Neuronal stem cell (in vitro differentiated cells): Measurements from ENCODE around the gene COL13A1.

Experiments
- DNase-seq: peaks from one replicate; pipeline ENCODE4 v3.0.0-alpha.2; 2013; ENCODE audit warnings: low spot score
- H2AFZ ChIP-seq: one replicate; pipeline ENCODE4 v1.6.1; 2013; ENCODE audit warnings: mild to moderate bottlenecking, low read length, inconsistent platforms
- H2AK5ac ChIP-seq: 2 replicates; pipeline ENCODE4 v1.6.1; 2013; ENCODE audit warnings: low read depth, mild to moderate bottlenecking, inconsistent platforms, low read length, moderate library complexity, mixed read lengths
- H2BK120ac ChIP-seq: 2 replicates; pipeline ENCODE4 v1.6.1; 2013; ENCODE audit warnings: low read depth, mild to moderate bottlenecking, inconsistent platforms, low read length, moderate library complexity, mixed read lengths
- H2BK12ac ChIP-seq: one replicate; pipeline ENCODE4 v1.6.1; 2013; ENCODE audit warnings: low read length, inconsistent platforms
- H2BK15ac ChIP-seq: 2 replicates; pipeline ENCODE4 v1.6.1; 2013; ENCODE audit warnings: mild to moderate bottlenecking, low read length, inconsistent platforms, mixed read lengths
- H2BK5ac ChIP-seq: one replicate; pipeline ENCODE4 v1.6.1; 2013; ENCODE audit warnings: inconsistent platforms, mild to moderate bottlenecking, low read length, moderate library complexity
- H3K14ac ChIP-seq: one replicate; pipeline ENCODE4 v1.6.1; 2013; ENCODE audit warnings: low read length, inconsistent platforms
- H3K18ac ChIP-seq: 2 replicates; pipeline ENCODE4 v1.6.1; 2013; ENCODE audit warnings: low read length, inconsistent platforms
- H3K23ac ChIP-seq: 2 replicates; pipeline ENCODE4 v1.6.1; 2013; ENCODE audit warnings: low read depth, mild to moderate bottlenecking, mixed read lengths, low read length, inconsistent platforms; ENCODE audit not compliant: poor library complexity
- H3K27ac ChIP-seq: replicated peaks from 3 replicates; pipeline ENCODE4 v1.5.1; 2013; ENCODE audit warnings: low read length, inconsistent platforms
- H3K27me3 ChIP-seq, 3 experiments: 2 replicates each; pipeline ENCODE4 v1.6.1; 2013; ENCODE audit warnings: low read length in 3 of 3, mild to moderate bottlenecking in 2 of 3, inconsistent platforms in 1 of 3, low read depth in 1 of 3, mixed read lengths in 1 of 3, moderate library complexity in 1 of 3; ENCODE audit not compliant: control insufficient read depth in 3 of 3, insufficient read depth in 3 of 3
- H3K36me3 ChIP-seq, 2 donors: replicated peaks in 1 of 2; 2 replicates each; pipeline ENCODE4 v1.6.1; 2013; ENCODE audit warnings: low read length in 2 of 2; ENCODE audit not compliant: control insufficient read depth in 2 of 2, insufficient read depth in 2 of 2
- H3K4ac ChIP-seq: 2 replicates; pipeline ENCODE4 v1.6.1; 2013; ENCODE audit warnings: inconsistent platforms, mild to moderate bottlenecking, low read length, moderate library complexity
- H3K4me1 ChIP-seq, 2 donors: 1 replicate in 1 of 2; 2 replicates in 1 of 2; pipeline ENCODE4 v1.6.1; 2013; ENCODE audit warnings: low read length in 2 of 2, low read depth in 1 of 2; ENCODE audit not compliant: control insufficient read depth in 2 of 2, insufficient read depth in 1 of 2
- H3K4me2 ChIP-seq: one replicate; pipeline ENCODE4 v1.6.1; 2013; ENCODE audit warnings: mild to moderate bottlenecking, low read length, inconsistent platforms; ENCODE audit not compliant: insufficient read depth, poor library complexity, severe bottlenecking
- H3K4me3 ChIP-seq, 2 donors: 2 replicates each; pipeline ENCODE4 v1.5.1; 2013; ENCODE audit warnings: low read length in 2 of 2, mild to moderate bottlenecking in 2 of 2, inconsistent platforms in 1 of 2, moderate library complexity in 1 of 2
- H3K79me1 ChIP-seq: one replicate; pipeline ENCODE4 v1.6.1; 2013; ENCODE audit warnings: low read depth, mild to moderate bottlenecking, inconsistent platforms, low read length, moderate library complexity
- H3K9ac ChIP-seq: one replicate; pipeline ENCODE4 v1.6.1; 2013; ENCODE audit warnings: mild to moderate bottlenecking, low read depth, low read length, inconsistent platforms; ENCODE audit not compliant: poor library complexity
- H3K9me3 ChIP-seq, 2 donors: replicated peaks in 1 of 2; 2 replicates each; pipeline versions ENCODE3 to v1.6.1; 2013; ENCODE audit warnings: low read length in 2 of 2, mild to moderate bottlenecking in 2 of 2, inconsistent platforms in 1 of 2, low read depth in 1 of 2, mixed read lengths in 1 of 2, moderate library complexity in 1 of 2; ENCODE audit not compliant: control insufficient read depth in 2 of 2, insufficient read depth in 1 of 2
- H4K8ac ChIP-seq: one replicate; pipeline ENCODE4 v1.6.1; 2013; ENCODE audit warnings: low read depth, mild to moderate bottlenecking, inconsistent platforms, low read length, moderate library complexity
- H4K91ac ChIP-seq: one replicate; pipeline ENCODE4 v1.6.1; 2013; ENCODE audit warnings: low read length, low read depth, mild to moderate bottlenecking, inconsistent platforms; ENCODE audit not compliant: poor library complexity
- WGBS, 2 donors: extraction: QIAGEN DNeasy Blood & Tissue Kit; methylation state at CpG; one replicate each; pipeline ENCODE4 v1.1.7; 2013; ENCODE audit warnings: missing lambda C conversion rate in 2 of 2, mixed read lengths in 1 of 2; ENCODE audit not compliant: insufficient read length in 2 of 2, insufficient replicate concordance in 1 of 2; ENCODE audit errors: extremely low coverage in 2 of 2; 5-methylcytosine and 5-hydroxymethylcytosine counted together

COL13A1 gene

GRCh38 chr10:69801094-69801433 is 642 bp upstream of the COL13A1 start:
- no peak overlapping the region for H4K91ac ChIP-seq
- no peak overlapping the region for H3K14ac ChIP-seq
- H3K36me3 ChIP-seq: no peaks in the 10 kb centered on the region
- H3K27me3 ChIP-seq: peaks cover 0 to 78% (median 16%) of the 10 kb centered on the region in 3 experiments
- no peak overlapping the region for H3K9ac ChIP-seq
- H3K4me2 ChIP-seq: peak overlapping the region; percentile 97
- no peak overlapping the region for H2BK12ac ChIP-seq
- H3K27ac ChIP-seq: no peak overlapping the region
- peaks cover 6 to 20% of the 10 kb centered on the region in 2 donors for H3K4me1 ChIP-seq
- no CpG with 5 or more reads among the region's 8 CpGs for WGBS, 2 donors
- H3K4ac ChIP-seq: no peak overlapping the region
- no peak overlapping the region for H2BK5ac ChIP-seq
- peak overlapping the region; percentile 80 for H3K18ac ChIP-seq
- H2AFZ ChIP-seq: peak overlapping the region; percentile 97
- DNase-seq: peak; percentile 33
- H3K4me3 ChIP-seq: peak overlapping the region; percentile 48 to 85
- no peak overlapping the region for H2BK120ac ChIP-seq
- H4K8ac ChIP-seq: no peak overlapping the region
- no peak overlapping the region for H2BK15ac ChIP-seq
- H3K9me3 ChIP-seq: peaks cover 0 to under 1% of the 10 kb centered on the region in 2 donors
- H3K23ac ChIP-seq: no peak overlapping the region
- H2AK5ac ChIP-seq: no peak overlapping the region
- H3K79me1 ChIP-seq: no peaks in the 10 kb centered on the region

GRCh38 chr10:69802424-69803161 is 887 bp downstream of the COL13A1 start:
- peak overlapping the region; percentile 97 for H3K4me2 ChIP-seq
- peak overlapping the region; percentile 85 for H3K18ac ChIP-seq
- peak overlapping the region; percentile 32 for H2BK15ac ChIP-seq
- no peaks in the 10 kb centered on the region for H3K9me3 ChIP-seq
- no peaks in the 10 kb centered on the region for H3K79me1 ChIP-seq
- no peak overlapping the region for H2BK5ac ChIP-seq
- no peak overlapping the region for H3K4ac ChIP-seq
- peak; percentile 57 for DNase-seq
- peak overlapping the region; percentile 97 for H2AFZ ChIP-seq
- H2BK12ac ChIP-seq: no peak overlapping the region
- H2BK120ac ChIP-seq: no peak overlapping the region
- peak overlapping the region; percentile 58 for H4K91ac ChIP-seq
- no peak overlapping the region for H3K14ac ChIP-seq
- H2AK5ac ChIP-seq: no peak overlapping the region
- H3K4me1 ChIP-seq: peaks cover 10 to 20% of the 10 kb centered on the region in 2 donors
- no peak overlapping the region for H3K9ac ChIP-seq
- no CpG with 5 or more reads among the region's 80 CpGs for WGBS, 2 donors
- H4K8ac ChIP-seq: no peak overlapping the region
- H3K27me3 ChIP-seq: peaks cover 0 to 65% (median 16%) of the 10 kb centered on the region in 3 experiments
- peak overlapping the region; percentile 48 to 85 for H3K4me3 ChIP-seq
- H3K23ac ChIP-seq: peak overlapping the region; percentile 31
- H3K36me3 ChIP-seq: no peaks in the 10 kb centered on the region
- H3K27ac ChIP-seq: no peak overlapping the region

- Histone ChIP-seq H4K91ac (no peak overlapping the region), H3K14ac (peak overlapping the region; percentile 60), H2AK5ac (peak overlapping the region; percentile 72), H3K4me3 (no peak overlapping the region), H3K79me1 (no peaks in the 10 kb centered on the region), H3K4me2 (no peak overlapping the region), H4K8ac (no peak overlapping the region), H3K9ac (no peak overlapping the region), H3K4ac (no peak overlapping the region), H3K36me3 (no peaks in the 10 kb centered on the region), H3K27ac (no peak overlapping the region), H3K4me1 (peaks cover 10 to 20% of the 10 kb centered on the region in 2 donors), H3K9me3 (no peaks in the 10 kb centered on the region), H3K23ac (no peak overlapping the region), H2AFZ (peak overlapping the region; percentile 30), H3K18ac (peak overlapping the region; percentile 25), H2BK5ac (peak overlapping the region; percentile 58), H3K27me3 (peaks cover 0 to 53% (median 16%) of the 10 kb centered on the region in 3 experiments), H2BK12ac (no peak overlapping the region), H2BK120ac (no peak overlapping the region), H2BK15ac (peak overlapping the region; percentile 14)
- whole genome bisulfite sequencing, 2 donors: no CpG with 5 or more reads among the region's 7 CpGs
- no peak for DNase-seq
Measured at GRCh38 chr10:69803809-69804208, 2.1 kb downstream of the COL13A1 start.

- Histone ChIP-seq H3K79me1 (no peaks in the 10 kb centered on the region), H4K91ac (no peak overlapping the region), H2AFZ (no peak overlapping the region), H3K4ac (no peak overlapping the region), H2BK12ac (no peak overlapping the region), H3K4me2 (no peak overlapping the region), H3K27me3 (peaks cover 0 to 45% (median 16%) of the 10 kb centered on the region in 3 experiments), H2BK5ac (no peak overlapping the region), H2BK15ac (no peak overlapping the region), H3K4me3 (no peak overlapping the region), H4K8ac (no peak overlapping the region), H3K14ac (no peak overlapping the region), H3K36me3 (no peaks in the 10 kb centered on the region), H2AK5ac (no peak overlapping the region), H3K9me3 (no peaks in the 10 kb centered on the region), H3K23ac (no peak overlapping the region), H2BK120ac (no peak overlapping the region), H3K9ac (no peak overlapping the region), H3K27ac (no peak overlapping the region), H3K4me1 (peaks cover 13 to 20% of the 10 kb centered on the region in 2 donors), H3K18ac (no peak overlapping the region)
- no CpG with 5 or more reads among the region's 6 CpGs for WGBS, 2 donors
- DNase-seq: no peak
Measured at GRCh38 chr10:69804775-69805174, 3.1 kb downstream of the COL13A1 start.
